Smooth muscle cell of the brain vasculature (primary cell): ENCODE measurements around the gene SARDH.

ENCODE experiments used
- DNase-seq: peaks from one replicate; pipeline ENCODE4 v3.0.0-alpha.2; 2012; ENCODE audit warnings: low read depth, low spot score

Gene SARDH

DNA sequence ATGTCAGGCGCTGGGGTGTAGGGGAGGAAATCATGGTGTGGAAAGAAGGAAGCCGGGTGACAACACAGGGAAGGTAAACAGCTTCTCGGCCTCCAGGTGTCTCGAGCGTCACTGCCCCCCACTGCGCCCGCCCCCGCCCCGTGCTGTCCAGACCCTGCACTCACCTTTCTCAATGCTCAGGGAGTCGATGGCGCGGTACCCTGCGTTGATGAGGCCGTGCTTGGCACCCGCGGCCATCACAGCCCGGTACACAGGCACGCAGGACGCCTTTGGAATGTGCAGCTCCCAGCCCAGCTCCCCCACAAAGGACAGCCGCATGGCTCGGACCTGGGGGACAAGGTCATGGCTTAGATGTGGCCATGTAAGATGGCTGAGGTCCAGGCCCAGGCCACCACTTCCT, 66.8 kb downstream of the SARDH start:
- DNase-seq: no peak

- no peak for DNase-seq
These were observed 67.7 kb downstream of the SARDH start for GRCh38 chr9:133670466-133670865.

DNA sequence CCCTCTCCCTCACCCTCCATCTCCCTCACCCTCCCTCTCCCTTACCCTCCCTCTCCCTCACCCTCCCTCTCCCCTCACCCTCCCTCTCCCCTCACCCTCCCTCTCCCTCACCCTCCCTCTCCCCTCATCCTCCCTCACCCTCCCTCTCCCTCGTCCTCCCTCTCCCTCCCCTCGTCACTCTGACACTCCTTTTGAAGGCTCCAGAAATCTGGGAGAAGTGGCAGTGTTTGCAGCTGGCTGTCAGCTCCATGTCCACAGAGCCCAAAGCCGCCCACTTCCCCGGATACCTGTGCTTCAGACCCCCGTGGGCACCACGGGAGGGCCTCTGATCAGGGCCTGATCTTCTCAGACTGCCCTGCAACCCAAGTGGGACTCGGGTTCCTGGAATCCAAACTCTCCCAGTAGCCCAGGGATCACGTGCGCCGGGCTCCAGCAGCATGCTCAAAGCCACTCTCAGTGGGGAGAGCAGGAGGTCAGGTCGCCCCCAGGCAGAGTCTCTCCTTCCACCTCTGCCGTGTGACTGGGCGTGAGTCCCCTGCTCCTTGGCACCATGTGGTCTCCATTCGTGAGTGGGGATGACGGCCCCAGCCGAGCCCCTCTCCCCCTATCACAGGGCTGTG, 68.9 kb downstream of the SARDH start:
- no peak for DNase-seq

DNA sequence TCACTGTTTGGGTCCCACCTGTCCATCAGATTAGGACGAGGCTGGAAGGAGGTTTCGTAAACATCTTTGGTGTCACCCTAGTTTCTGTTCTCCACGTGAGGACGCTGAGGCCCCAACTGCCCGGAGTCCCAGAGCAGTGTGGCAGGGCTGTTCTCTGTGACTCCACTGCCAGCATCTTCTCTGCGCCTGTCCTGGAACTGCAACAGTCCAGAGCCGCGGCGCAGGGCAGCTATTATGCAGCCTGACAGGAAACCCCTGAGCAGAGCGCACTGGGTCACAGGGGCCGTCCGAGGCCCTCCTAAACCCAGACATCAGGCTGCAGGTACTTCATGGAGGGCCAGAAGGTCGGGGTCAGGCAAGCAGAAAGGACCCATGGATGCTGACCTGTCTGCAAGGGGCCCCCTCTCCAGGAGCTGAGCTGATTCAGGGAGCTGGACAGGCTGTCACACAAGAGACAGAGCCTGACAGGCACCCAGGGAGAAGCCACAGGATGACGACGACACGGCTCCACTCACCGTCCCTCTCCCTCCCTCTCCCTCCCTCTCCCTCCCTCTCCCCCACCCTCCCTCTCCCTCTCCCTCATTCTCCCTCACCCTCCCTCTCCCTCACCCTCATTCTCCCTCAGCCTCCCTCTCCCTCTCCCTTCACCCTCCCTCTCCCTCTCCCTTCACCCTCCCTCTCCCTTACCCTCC, 70.2 kb downstream of the SARDH start:
- no peak for DNase-seq

GRCh38 chr9:133666845-133667244, 71.3 kb downstream of the SARDH start:
- no peak for DNase-seq

DNA sequence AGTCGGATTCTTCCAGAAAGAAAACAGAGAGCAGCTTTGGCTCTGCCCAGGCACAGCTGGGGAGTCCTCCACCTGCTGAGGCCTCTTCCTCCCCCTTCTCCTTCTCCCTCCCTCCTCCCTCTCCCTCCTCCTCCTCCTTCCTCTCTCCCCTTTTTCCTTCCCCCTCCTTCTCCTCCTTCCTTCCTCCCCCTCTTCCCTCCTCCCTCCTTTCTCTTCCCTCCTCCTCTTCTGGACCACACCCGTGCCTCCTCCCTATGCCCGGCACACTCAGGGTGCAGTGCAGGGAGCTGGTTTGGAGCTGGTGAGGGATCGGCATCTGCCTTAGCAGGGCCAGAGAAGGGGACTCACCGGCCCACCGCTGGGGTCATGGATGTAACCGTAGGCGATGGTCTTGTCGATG, 71.8 kb downstream of the SARDH start:
- no peak for DNase-seq

- DNase-seq: no peak
These were observed 72.6 kb downstream of the SARDH start for GRCh38 chr9:133665535-133665934.

DNA sequence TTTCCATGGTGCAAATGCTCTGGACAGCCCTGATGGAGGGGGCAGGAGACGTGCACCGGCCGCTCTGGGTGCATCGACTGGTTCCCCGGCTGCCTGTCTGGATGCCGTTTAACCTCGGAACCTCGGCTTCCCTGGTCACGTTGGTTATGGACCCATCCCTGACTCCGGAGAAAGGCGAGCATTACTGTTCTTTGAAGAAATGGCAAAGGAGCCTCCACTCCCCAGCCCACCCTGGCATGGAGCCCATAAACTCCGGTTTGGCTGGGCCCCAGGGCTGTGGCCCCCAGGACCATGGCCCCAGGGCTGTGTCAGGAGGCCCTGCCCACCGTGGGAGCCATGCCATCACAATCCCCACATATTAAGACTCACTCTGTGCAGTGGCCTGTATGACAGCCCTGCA, 73.1 kb downstream of the SARDH start:
- DNase-seq: no peak

DNA sequence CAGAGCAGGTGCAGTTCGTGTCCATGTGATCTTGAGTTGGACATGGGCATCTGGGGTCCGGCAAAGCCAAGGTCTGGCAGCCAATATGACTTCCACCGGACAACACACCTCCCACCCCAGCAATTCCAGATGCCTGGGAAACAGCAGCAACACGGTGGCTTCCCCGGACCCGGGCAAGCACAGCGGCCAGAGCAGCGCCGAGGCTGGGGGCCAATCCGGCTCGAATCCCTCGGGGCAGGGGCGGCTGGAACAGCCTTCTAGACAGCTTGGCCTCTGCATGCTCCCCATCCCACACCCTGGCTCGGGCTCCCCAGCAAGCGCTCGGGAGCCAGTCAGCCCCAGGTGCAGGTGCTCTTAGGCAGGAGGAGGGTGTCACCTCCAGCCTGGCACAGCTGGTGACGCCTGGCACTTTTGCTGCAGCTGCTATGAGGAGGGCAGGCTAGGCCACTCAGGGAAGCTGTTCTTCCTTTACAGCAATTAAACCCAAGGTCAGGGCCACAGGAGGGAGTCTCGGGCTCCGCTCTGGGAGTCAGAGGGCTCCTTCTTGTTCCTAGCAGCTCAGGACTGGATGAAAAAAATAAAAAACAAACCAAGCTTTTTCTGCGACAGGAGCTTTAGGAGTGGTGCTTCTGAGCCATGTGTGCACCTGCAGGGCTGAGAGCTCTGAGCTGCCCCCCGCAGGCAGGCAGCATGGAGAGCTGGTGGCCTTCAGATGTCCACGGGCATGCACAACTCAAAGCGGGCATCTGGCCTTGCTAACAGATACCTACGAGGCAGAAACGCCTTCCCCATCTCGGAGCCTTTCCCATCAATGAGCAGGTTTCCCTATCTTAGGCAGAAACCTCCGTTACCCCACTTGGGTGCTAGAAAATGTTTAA, 73.7 kb downstream of the SARDH start:
- DNase-seq: no peak

DNA sequence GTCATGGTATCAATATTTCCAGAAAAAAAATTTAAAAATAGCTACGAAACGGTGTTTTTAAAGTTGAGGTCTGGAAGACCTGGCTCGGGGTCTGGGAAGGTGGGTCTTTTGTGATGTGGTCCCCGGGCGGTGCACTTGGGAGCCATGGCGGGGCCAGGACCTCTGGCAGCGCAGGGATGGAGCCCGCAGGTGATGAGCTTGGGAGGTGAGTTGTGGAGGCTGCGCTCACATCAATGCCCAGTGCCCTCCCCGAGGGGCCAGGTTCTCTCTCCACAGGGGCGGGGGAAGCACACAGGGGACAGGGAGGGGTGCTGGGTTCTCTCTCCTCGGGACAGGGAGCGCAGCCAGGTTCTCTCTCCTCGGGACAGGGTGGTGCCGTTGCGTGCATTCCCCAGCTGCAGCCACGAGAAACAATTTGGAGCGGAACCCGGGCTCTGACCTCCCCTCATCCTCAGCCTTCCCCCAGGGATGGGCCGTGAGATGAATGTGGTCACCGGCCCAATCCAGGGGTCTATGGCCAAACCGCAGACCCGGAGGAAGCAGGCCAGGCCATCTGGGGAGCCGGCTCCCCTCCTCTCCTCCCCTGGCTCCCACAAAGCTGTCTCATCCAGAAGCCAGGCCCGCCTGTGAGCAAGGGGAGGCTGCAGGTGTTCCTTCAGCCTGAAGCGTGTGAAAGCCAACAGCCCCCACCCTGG, 76.2 kb downstream of the SARDH start:
- DNase-seq: no peak

GRCh38 chr9:133659516-133659915, 78.6 kb downstream of the SARDH start:
- no peak for DNase-seq

DNA sequence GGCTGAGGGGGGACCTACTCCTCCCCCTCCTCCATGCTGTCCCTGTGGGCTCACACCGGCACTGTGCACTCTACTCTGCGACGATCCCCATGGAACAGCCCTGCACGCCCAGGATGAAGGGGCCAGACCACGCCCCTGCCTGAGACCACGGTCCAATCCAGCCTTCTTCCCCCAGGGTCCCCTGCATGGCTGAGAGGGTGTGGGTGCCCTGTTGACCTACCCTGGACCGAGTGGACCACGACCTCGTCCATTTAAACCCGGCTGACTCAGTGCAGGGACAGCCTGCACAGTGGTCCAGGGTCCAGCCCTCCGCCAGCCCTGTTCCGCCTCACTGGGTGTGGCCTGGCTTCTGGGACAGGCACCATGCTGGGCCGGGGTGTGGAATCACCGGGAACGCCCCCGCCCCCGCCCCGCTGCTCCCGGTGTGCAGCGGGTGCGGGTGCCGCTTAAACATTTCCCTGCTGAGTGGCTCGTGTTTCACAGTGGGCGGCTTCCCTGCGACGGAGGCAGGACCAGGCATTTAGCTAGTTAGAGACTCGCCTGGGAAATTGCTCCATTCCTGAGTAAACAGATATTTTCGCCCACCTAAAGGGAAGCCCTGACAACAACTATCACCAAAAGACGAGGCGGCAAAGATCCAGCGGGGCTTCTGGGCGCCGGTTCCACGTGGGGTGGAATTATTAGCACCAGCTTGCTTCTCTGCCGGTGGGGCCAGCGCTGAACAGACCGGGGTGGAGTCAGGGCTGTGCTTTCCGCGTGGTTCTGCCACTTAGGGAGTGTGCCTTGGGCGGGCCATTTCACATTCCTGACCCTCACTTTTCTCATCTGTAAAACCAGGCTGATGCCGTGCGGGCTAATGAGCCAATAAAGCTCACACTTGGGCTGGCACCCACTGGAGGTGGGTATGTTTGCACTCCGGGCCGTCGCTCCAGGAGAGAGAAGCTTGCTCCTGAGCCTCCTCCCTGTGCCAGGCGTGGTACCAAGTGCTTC, 79.4 kb downstream of the SARDH start:
- DNase-seq: no peak

GRCh38 chr9:133657120-133657661, 81.0 kb downstream of the SARDH start:
- DNase-seq: no peak

GRCh38 chr9:133656211-133657119, 81.7 kb downstream of the SARDH start:
- no peak for DNase-seq

DNA sequence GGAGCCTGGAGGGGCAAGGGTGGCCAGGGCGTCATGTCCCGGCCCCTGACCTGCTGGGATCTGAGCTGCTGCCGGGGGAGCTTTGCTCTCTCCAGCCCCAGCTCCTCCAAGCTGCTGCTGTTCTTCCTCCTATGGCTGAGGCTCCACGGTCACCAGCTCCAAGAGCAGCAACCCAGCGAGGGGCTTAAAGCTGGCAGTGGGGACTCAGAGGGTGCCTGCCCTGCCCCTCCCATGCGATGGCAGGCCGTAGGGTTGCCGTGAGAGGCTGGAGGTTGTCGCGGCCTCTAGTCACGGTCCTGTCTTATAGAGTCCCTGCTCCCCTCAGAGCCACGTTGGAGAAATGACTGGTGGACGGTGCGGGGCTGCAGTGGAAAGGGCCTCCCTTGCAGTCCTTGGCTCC, 82.5 kb downstream of the SARDH start:
- no peak for DNase-seq

DNA sequence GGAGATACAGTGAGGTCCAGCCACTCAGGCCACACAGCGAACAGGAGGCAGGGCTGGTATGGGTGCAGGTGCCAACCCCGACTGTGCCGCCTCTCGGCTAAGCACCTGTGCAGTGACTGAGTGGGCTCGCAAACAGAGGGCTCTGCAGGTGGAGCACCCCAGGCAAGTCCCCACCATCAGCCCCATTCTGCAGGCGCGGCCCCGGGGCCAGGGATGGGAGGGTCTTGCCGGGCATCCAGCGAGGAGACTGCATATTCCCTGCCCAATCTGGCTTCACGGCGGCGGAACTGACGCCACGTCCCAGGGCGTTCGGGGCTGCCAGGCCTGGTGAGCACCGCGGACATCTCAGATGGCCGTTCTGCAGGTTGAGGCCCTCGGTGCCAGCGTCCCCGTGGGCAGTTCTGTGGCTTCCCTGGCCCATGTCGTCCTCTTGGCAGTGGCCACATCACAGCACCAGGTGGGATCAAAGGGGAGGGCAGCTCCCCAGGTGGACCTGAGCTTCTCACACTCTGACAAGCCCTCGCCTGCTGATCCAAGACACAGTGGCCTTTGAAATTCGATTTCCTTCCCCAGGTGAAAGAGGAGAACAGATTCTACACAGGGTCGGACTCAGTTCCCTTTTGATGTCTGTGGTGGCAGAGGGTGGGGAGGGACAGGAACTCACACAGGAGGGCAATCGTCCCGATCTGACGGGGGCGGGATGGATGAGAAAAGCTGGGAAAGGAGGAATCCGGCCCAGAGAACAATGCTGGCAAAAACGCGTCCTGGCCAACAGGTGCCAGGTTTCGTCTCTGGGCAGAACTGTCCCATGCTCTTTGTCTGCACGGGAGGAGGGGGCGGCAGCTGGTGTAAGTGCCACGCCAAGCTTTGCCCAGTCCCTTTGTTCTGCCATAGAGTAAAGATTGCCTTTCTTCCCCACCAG, 83.2 kb downstream of the SARDH start:
- no peak for DNase-seq

GRCh38 chr9:133653638-133654037, 84.5 kb downstream of the SARDH start:
- DNase-seq: no peak

- no peak for DNase-seq
These were observed 88.1 kb downstream of the SARDH start for GRCh38 chr9:133650026-133650425.
